ENCODE measurements around the gene CDIP1. TPM values are rescaled to one million over a fixed set of nuclear protein-coding genes. Genes with fewer than 3 reads are reported as not detected.

Gene CDIP1
- total RNA-seq, 1 experiment from 2014 or later = 6.2 TPM

DNA sequence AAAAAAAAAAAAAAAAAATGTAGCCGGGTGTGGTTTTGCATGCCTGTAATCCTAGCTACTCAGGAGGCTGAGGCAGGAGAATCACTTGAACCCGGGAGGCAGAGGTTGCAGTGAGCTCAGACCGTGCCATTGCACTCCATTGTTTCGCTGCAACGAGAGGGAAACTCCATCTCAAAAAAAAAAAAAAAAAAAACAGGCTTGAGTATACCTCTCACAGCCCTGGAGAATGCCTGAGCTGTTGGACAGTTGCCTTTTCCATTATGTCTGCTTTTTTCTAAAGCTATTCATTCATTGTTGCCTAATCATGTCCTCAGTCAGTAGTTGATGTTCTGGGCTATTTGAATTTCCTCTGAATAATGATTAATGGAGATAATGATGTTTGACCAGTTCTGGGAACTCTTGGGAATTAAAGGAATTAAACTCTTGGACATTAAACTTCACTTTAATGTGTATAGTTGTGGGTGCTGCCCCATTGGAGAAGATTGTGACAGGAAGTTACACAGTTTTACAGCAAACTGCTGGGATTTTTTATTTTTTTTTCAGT, 50.5 kb downstream of the CDIP1 start:
- H3K36me3 Mint-ChIP-seq (ENCODE audit: insufficient read depth, unreplicated experiment) = peaks cover 35% of the 10 kb centered on the region
- BruUV-seq (replicated peaks) = no TSS peak
- CTCF ChIA-PET = interaction anchor here (0.6 to 2.2 kb wide), 11 partner anchors 10 to 1729 kb away, joined by 3 to 14 read pairs (median 4); partner anchors contain the start of genes C16orf96, HMOX2 and ZNF213
- no peaks in the 10 kb centered on the region for H3K27me3 Mint-ChIP-seq (ENCODE audit: unreplicated experiment)
- no peak for TF ChIP-seq CTCF (IDR thresholded peaks at IDR 0.05; ENCODE audit: unreplicated experiment)
- DNase-seq = no peak
- no peak overlapping the region for H3K4me3 Mint-ChIP-seq (ENCODE audit: low read depth, unreplicated experiment)
- peaks cover 47% of the 10 kb centered on the region for H3K4me1 Mint-ChIP-seq (ENCODE audit: low read depth, unreplicated experiment)
- intact Hi-C loops (cut with micrococcal nuclease; ENCODE audit: unreplicated experiment) = no loop called here
- H3K27ac Mint-ChIP-seq (ENCODE audit: unreplicated experiment) = no peak overlapping the region
- no peaks in the 10 kb centered on the region for H3K9me3 Mint-ChIP-seq (ENCODE audit: low read depth, unreplicated experiment)

GRCh38 chr16:4486126-4486893, 52.3 kb downstream of the CDIP1 start:
- intact Hi-C loops (cut with micrococcal nuclease; ENCODE audit: unreplicated experiment) = no loop called here
- Mint-ChIP-seq H3K27ac (ENCODE audit: unreplicated experiment) (no peak overlapping the region), H3K4me3 (ENCODE audit: low read depth, unreplicated experiment) (no peak overlapping the region), H3K4me1 (ENCODE audit: low read depth, unreplicated experiment) (peaks cover 54% of the 10 kb centered on the region), H3K27me3 (ENCODE audit: unreplicated experiment) (no peaks in the 10 kb centered on the region), H3K9me3 (ENCODE audit: low read depth, unreplicated experiment) (no peaks in the 10 kb centered on the region), H3K36me3 (ENCODE audit: insufficient read depth, unreplicated experiment) (peaks cover 43% of the 10 kb centered on the region)
- CTCF ChIA-PET = interaction anchor here (1.0 to 2.2 kb wide), 4 partner anchors 8 to 14 kb away, joined by 3 to 7 read pairs (median 4); partner anchors contain the start of gene HMOX2
- no peak for TF ChIP-seq CTCF (IDR thresholded peaks at IDR 0.05; ENCODE audit: unreplicated experiment)
- no TSS peak for BruUV-seq (replicated peaks)
- DNase-seq = no peak

- intact Hi-C loops (cut with micrococcal nuclease; ENCODE audit: unreplicated experiment) = no loop called here
- Mint-ChIP-seq H3K4me3 (ENCODE audit: low read depth, unreplicated experiment) (no peak overlapping the region), H3K27ac (ENCODE audit: unreplicated experiment) (no peak overlapping the region), H3K9me3 (ENCODE audit: low read depth, unreplicated experiment) (no peaks in the 10 kb centered on the region), H3K4me1 (ENCODE audit: low read depth, unreplicated experiment) (peaks cover 37% of the 10 kb centered on the region), H3K27me3 (ENCODE audit: unreplicated experiment) (no peaks in the 10 kb centered on the region), H3K36me3 (ENCODE audit: insufficient read depth, unreplicated experiment) (peaks cover 33% of the 10 kb centered on the region)
- DNase-seq = no peak
- no TSS peak for BruUV-seq (replicated peaks)
- CTCF ChIA-PET = no interaction called here
- TF ChIP-seq CTCF (IDR thresholded peaks at IDR 0.05; ENCODE audit: unreplicated experiment) = no peak
These were observed 56.6 kb downstream of the CDIP1 start for GRCh38 chr16:4481963-4482362.

- CTCF ChIA-PET = interaction anchor here (1.3 kb wide), 1 partner anchor 18 kb away, joined by 3 read pairs; no protein-coding TSS in a partner anchor
These were observed 57.0 kb downstream of the CDIP1 start for GRCh38 chr16:4481526-4481925.

More at GRCh38 chr16:4481526-4481925, 57.0 kb downstream of the CDIP1 start:
- peaks cover 35% of the 10 kb centered on the region for H3K36me3 Mint-ChIP-seq (ENCODE audit: insufficient read depth, unreplicated experiment)
- no peaks in the 10 kb centered on the region for H3K27me3 Mint-ChIP-seq (ENCODE audit: unreplicated experiment)
- TF ChIP-seq CTCF (IDR thresholded peaks at IDR 0.05; ENCODE audit: unreplicated experiment) = no peak
- BruUV-seq (replicated peaks) = no TSS peak
- no peak overlapping the region for H3K4me3 Mint-ChIP-seq (ENCODE audit: low read depth, unreplicated experiment)
- H3K4me1 Mint-ChIP-seq (ENCODE audit: low read depth, unreplicated experiment) = peaks cover 33% of the 10 kb centered on the region
- H3K9me3 Mint-ChIP-seq (ENCODE audit: low read depth, unreplicated experiment) = no peaks in the 10 kb centered on the region
- no peak for DNase-seq
- H3K27ac Mint-ChIP-seq (ENCODE audit: unreplicated experiment) = no peak overlapping the region
- intact Hi-C loops (cut with micrococcal nuclease; ENCODE audit: unreplicated experiment) = no loop called here

Data from Calu3 (cell line).